ENCODE results near the gene MAPK13.

DNA sequence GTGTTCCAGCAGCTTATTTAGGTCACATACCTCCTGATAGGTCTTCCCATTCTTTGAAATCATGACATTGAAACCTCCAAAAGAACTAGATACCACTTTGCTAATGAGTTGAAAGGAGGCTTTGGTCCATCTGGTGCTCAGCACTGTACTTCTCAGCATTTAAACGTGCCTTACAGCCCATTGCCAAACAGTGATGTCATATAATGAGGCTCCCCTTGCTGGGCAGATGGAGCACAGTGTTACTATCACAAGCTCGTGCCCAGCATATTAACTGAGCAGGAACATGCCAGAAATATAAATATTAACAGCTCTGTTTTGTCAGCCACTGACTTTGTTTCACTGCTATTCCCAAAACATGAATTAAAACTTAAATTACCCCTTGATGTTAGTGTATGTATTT, 25.5 kb upstream of the MAPK13 start:
- TF ChIP-seq, protein P1, sequence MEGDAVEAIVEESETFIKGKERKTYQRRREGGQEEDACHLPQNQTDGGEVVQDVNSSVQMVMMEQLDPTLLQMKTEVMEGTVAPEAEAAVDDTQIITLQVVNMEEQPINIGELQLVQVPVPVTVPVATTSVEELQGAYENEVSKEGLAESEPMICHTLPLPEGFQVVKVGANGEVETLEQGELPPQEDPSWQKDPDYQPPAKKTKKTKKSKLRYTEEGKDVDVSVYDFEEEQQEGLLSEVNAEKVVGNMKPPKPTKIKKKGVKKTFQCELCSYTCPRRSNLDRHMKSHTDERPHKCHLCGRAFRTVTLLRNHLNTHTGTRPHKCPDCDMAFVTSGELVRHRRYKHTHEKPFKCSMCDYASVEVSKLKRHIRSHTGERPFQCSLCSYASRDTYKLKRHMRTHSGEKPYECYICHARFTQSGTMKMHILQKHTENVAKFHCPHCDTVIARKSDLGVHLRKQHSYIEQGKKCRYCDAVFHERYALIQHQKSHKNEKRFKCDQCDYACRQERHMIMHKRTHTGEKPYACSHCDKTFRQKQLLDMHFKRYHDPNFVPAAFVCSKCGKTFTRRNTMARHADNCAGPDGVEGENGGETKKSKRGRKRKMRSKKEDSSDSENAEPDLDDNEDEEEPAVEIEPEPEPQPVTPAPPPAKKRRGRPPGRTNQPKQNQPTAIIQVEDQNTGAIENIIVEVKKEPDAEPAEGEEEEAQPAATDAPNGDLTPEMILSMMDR (IDR thresholded peaks at IDR 0.05) = no peak
- TF ChIP-seq, protein P2, sequence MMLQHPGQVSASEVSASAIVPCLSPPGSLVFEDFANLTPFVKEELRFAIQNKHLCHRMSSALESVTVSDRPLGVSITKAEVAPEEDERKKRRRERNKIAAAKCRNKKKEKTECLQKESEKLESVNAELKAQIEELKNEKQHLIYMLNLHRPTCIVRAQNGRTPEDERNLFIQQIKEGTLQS (CRISPR knock-in tag; conservative IDR thresholded peaks at IDR 0.05) = no peak
- TF ChIP-seq, protein P3, sequence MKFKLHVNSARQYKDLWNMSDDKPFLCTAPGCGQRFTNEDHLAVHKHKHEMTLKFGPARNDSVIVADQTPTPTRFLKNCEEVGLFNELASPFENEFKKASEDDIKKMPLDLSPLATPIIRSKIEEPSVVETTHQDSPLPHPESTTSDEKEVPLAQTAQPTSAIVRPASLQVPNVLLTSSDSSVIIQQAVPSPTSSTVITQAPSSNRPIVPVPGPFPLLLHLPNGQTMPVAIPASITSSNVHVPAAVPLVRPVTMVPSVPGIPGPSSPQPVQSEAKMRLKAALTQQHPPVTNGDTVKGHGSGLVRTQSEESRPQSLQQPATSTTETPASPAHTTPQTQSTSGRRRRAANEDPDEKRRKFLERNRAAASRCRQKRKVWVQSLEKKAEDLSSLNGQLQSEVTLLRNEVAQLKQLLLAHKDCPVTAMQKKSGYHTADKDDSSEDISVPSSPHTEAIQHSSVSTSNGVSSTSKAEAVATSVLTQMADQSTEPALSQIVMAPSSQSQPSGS (CRISPR knock-in tag; IDR thresholded peaks at IDR 0.05; ENCODE audit: borderline replicate concordance, low read depth) = no peak
- TF ChIP-seq, protein P4, sequence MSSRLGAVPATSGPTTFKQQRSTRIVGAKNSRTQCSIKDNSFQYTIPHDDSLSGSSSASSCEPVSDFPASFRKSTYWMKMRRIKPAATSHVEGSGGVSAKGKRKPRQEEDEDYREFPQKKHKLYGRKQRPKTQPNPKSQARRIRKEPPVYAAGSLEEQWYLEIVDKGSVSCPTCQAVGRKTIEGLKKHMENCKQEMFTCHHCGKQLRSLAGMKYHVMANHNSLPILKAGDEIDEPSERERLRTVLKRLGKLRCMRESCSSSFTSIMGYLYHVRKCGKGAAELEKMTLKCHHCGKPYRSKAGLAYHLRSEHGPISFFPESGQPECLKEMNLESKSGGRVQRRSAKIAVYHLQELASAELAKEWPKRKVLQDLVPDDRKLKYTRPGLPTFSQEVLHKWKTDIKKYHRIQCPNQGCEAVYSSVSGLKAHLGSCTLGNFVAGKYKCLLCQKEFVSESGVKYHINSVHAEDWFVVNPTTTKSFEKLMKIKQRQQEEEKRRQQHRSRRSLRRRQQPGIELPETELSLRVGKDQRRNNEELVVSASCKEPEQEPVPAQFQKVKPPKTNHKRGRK (CRISPR knock-in tag; IDR thresholded peaks at IDR 0.05; ENCODE audit: borderline replicate concordance) = no peak
- TF ChIP-seq, protein P5, sequence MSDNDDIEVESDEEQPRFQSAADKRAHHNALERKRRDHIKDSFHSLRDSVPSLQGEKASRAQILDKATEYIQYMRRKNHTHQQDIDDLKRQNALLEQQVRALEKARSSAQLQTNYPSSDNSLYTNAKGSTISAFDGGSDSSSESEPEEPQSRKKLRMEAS (CRISPR knock-in tag; IDR thresholded peaks at IDR 0.05) = no peak
- TF ChIP-seq, protein P6, sequence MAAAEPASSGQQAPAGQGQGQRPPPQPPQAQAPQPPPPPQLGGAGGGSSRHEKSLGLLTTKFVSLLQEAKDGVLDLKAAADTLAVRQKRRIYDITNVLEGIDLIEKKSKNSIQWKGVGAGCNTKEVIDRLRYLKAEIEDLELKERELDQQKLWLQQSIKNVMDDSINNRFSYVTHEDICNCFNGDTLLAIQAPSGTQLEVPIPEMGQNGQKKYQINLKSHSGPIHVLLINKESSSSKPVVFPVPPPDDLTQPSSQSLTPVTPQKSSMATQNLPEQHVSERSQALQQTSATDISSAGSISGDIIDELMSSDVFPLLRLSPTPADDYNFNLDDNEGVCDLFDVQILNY (CRISPR knock-in tag; IDR thresholded peaks at IDR 0.05) = no peak

Data from WTC11 (cell line).